Measurements from ENCODE around the gene ERICH6B.

DNA sequence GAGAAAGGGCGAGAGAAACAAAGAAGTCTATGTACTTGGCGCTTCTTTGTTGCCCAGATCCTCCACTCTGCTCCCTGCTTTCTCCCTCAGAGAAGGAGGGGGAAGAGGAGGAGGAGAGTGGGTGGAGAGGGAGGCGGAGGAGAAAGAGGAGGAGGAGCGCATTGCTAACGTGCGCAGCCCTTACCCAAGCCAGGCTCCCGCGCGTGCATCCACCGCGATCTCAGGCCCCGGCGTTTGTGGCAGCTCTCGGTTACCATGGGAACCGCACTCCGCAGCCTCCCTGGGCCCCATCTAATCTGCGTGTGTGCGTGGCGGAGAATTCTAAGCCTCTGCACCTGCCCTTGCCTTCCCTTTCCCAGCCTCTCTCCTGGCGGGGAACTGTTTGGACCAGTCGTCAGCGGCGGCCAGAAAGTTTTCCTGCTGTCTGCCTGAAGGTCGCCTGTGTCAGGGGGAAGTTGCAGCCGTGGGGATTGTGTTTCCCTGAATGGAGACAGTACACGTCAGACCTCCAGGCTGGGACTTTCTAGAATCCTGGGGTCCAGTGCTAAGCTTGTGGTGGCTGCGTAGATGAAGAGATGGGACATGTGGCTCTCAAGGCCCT, at the start of gene ERICH6B:
- TF ChIP-seq EZH2phosphoT487 (IDR thresholded peaks at IDR 0.05; ENCODE audit: insufficient read depth, low read depth) = no peak
- TF ChIP-seq EZH2 (IDR thresholded peaks at IDR 0.05; ENCODE audit: insufficient read depth, poor library complexity, severe bottlenecking) = no peak
